KMS-11 (cell line): Measurements from ENCODE around the gene MAPKAP1.

Source experiments
- H2AFZ ChIP-seq: fragments of 200-600 bp; sonication (generic); 2 replicates; pipeline ENCODE4 v1.6.1; 2016; ENCODE audit warnings: antibody characterized with exemption, mixed run types, low read depth
- H3K27ac ChIP-seq: fragments of 200-600 bp; sonication (generic); 2 replicates; pipeline ENCODE4 v1.6.1; 2016; ENCODE audit warnings: mild to moderate bottlenecking, mixed run types
- H3K27me3 ChIP-seq: fragments of 200-600 bp; sonication (generic); 2 replicates; pipeline ENCODE4 v1.6.1; 2017; ENCODE audit warnings: mild to moderate bottlenecking, low read depth, mixed run types, moderate library complexity; ENCODE audit not compliant: insufficient read depth
- H3K36me3 ChIP-seq: fragments of 200-600 bp; sonication (generic); 2 replicates; pipeline ENCODE4 v1.6.1; 2017; ENCODE audit warnings: mild to moderate bottlenecking, mixed run types; ENCODE audit not compliant: insufficient read depth
- H3K4me1 ChIP-seq: fragments of 200-600 bp; sonication (generic); 2 replicates; pipeline ENCODE4 v1.6.1; 2016; ENCODE audit warnings: mild to moderate bottlenecking, low read depth, mixed run types; ENCODE audit not compliant: poor library complexity, severe bottlenecking
- H3K4me2 ChIP-seq: fragments of 200-600 bp; sonication (generic); 2 replicates; pipeline ENCODE4 v1.7.0; 2016; ENCODE audit warnings: mild to moderate bottlenecking, mixed run types
- H3K4me3 ChIP-seq: fragments of 200-600 bp; sonication (generic); IDR thresholded peaks from 2 replicates; pipeline ENCODE4 v1.6.1; 2017; ENCODE audit warnings: low read depth, low read length, mixed read lengths; ENCODE audit not compliant: insufficient read depth
- H3K79me2 ChIP-seq: fragments of 200-600 bp; sonication (generic); 2 replicates; pipeline ENCODE4 v1.6.1; 2016; ENCODE audit warnings: low read depth, mixed run types; ENCODE audit not compliant: insufficient read depth
- H3K9ac ChIP-seq: fragments of 200-600 bp; sonication (generic); 2 replicates; pipeline ENCODE4 v1.6.1; 2016; ENCODE audit warnings: mild to moderate bottlenecking, mixed run types
- H4K20me1 ChIP-seq: fragments of 200-600 bp; sonication (generic); 2 replicates; pipeline ENCODE4 v1.6.1; 2016; ENCODE audit warnings: mild to moderate bottlenecking, mixed run types; ENCODE audit not compliant: insufficient read depth
- TF ChIP-seq, protein P1 (sequence below): fragments of 200-600 bp; sonication (generic); conservative IDR thresholded peaks from 2 replicates; pipeline ENCODE4 v1.6.1; 2017; ENCODE audit warnings: low read depth, mild to moderate bottlenecking, antibody characterized with exemption, low read length, moderate library complexity, mixed read lengths

MAPKAP1 gene

DNA sequence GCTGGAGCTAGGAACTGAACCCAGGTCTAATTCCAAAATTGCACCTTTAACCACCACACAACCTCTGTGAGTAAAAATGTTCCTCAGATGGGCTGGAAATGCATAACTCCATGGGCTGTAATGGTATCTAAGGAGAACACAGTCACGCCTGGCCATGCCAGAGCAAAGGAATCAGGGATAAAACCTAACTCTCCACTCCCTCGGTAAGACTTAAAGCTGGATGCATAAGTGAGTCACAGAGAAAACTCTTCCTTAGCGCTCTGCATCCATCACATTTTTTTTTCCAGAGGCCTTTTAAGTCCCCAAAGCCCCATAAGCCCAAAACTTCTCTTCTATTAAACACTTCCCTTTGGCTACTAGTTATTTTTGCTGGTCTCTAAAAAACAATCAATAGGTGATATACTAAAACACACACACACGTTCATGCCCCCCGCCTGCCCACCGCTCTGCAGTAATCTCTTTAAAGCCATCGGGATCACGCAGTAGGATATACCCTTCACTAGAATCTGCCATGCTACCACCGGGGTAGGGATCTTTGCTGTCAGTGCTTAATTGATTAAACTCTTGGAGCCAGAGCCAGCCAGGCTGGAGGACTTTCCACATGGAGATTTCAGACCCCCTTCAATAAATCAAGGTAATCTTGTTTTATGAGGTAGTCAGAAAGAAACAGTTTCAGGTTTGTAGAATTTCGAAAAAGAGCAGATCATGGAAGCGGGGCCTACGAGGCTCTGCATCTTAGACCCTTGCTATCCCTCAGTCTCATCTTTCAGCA is 212.9 kb downstream of the MAPKAP1 start:
- Histone ChIP-seq H3K9ac (no peak overlapping the region), H3K27me3 (no peaks in the 10 kb centered on the region), H3K4me3 (no peak overlapping the region), H3K4me2 (no peak overlapping the region), H3K4me1 (no peaks in the 10 kb centered on the region), H4K20me1 (no peaks in the 10 kb centered on the region), H2AFZ (no peak overlapping the region), H3K79me2 (no peaks in the 10 kb centered on the region), H3K27ac (no peak overlapping the region), H3K36me3 (no peaks in the 10 kb centered on the region)
- TF ChIP-seq, protein P1, sequence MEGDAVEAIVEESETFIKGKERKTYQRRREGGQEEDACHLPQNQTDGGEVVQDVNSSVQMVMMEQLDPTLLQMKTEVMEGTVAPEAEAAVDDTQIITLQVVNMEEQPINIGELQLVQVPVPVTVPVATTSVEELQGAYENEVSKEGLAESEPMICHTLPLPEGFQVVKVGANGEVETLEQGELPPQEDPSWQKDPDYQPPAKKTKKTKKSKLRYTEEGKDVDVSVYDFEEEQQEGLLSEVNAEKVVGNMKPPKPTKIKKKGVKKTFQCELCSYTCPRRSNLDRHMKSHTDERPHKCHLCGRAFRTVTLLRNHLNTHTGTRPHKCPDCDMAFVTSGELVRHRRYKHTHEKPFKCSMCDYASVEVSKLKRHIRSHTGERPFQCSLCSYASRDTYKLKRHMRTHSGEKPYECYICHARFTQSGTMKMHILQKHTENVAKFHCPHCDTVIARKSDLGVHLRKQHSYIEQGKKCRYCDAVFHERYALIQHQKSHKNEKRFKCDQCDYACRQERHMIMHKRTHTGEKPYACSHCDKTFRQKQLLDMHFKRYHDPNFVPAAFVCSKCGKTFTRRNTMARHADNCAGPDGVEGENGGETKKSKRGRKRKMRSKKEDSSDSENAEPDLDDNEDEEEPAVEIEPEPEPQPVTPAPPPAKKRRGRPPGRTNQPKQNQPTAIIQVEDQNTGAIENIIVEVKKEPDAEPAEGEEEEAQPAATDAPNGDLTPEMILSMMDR: no peak

DNA sequence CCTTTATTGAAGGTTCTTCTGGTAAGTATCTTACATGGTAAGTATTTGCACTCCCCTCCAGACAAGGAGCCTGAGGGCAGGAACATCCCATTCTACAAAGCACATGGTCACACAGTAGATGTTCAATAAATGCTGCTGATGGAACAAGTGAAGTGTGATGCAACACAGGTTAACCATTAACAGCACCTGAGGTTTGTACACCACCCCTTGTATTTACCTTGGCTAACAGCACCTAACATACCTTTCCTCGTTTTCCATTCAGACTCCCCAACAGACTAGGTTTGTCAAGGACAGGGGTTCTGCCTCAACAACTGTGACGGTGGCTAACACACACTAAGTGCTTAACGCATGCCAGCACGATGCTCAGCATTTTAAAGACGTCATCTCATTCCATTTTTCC is 213.6 kb downstream of the MAPKAP1 start:
- Histone ChIP-seq H3K4me3 (no peak overlapping the region), H3K27ac (no peak overlapping the region), H3K4me2 (no peak overlapping the region), H3K4me1 (no peaks in the 10 kb centered on the region), H2AFZ (no peak overlapping the region), H3K9ac (no peak overlapping the region), H3K27me3 (no peaks in the 10 kb centered on the region), H4K20me1 (no peaks in the 10 kb centered on the region), H3K36me3 (no peaks in the 10 kb centered on the region), H3K79me2 (no peaks in the 10 kb centered on the region)
- TF ChIP-seq, protein P1: no peak

DNA sequence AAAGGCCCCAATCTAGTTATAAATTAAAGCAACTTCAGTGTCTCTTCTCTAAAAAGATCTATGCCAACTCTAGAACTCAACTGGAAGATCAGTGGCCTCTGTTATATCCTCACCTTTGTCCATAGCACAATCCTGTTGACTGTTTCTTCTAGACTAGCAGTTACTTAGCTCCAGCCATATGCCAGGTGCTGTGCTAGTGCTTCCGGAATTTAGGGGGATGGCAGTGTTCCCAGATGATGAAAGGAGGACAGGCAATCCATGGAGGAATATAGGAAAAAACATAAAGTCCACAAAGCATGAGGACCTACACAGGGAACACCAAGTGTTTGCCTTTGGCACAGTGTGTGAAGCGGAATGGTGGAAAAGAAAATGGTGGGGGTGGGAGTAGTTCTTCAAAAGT is 214.3 kb downstream of the MAPKAP1 start:
- no peaks in the 10 kb centered on the region for H3K4me1 ChIP-seq
- TF ChIP-seq, protein P1: no peak
- no peaks in the 10 kb centered on the region for H3K27me3 ChIP-seq
- H3K4me2 ChIP-seq: no peak overlapping the region
- H3K9ac ChIP-seq: no peak overlapping the region
- H3K27ac ChIP-seq: no peak overlapping the region
- no peak overlapping the region for H2AFZ ChIP-seq
- H3K79me2 ChIP-seq: no peaks in the 10 kb centered on the region
- H3K4me3 ChIP-seq: no peak overlapping the region
- H3K36me3 ChIP-seq: no peaks in the 10 kb centered on the region
- H4K20me1 ChIP-seq: no peaks in the 10 kb centered on the region

DNA sequence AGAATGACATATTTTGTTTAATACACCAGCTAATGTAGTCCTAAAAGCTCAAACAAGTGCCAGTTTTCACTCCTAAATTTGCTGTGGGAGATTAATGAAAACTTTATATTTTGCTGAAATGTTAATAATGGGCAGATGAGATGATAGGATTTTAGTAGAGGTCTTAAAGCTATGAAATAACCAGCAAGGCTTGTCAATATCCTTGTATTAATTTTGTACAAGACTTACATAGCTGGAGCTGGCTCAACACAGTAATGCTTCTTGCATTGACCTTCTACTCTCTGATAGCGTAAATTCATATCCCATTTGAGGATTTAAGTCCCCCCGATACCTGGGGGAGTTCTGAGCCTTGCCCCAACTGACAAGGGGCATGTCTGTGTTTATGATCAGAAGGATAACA is 219.2 kb downstream of the MAPKAP1 start:
- Histone ChIP-seq H3K4me1 (no peaks in the 10 kb centered on the region), H3K4me2 (no peak overlapping the region)
- TF ChIP-seq, protein P1: no peak

More for the DNA sequence above, 219.2 kb downstream of the MAPKAP1 start:
- no peaks in the 10 kb centered on the region for H3K36me3 ChIP-seq
- H3K9ac ChIP-seq: no peak overlapping the region
- no peak overlapping the region for H3K27ac ChIP-seq
- no peaks in the 10 kb centered on the region for H3K27me3 ChIP-seq
- no peak overlapping the region for H2AFZ ChIP-seq
- no peaks in the 10 kb centered on the region for H4K20me1 ChIP-seq
- H3K79me2 ChIP-seq: no peaks in the 10 kb centered on the region
- no peak overlapping the region for H3K4me3 ChIP-seq
